HL-60 (cell line): ENCODE measurements around the gene GRM5.

Source experiments
- GABPA ChIP-seq: IDR thresholded peaks from 2 replicates; pipeline ENCODE4 v1.6.1; 2012; ENCODE audit warnings: low read depth
- POLR2AphosphoS5 ChIP-seq: IDR thresholded peaks from 2 replicates; pipeline ENCODE4 v1.6.1; 2012; ENCODE audit warnings: low read depth
- REST ChIP-seq: IDR thresholded peaks from 2 replicates; pipeline ENCODE4 v1.6.1; 2012; ENCODE audit warnings: low read depth; ENCODE audit not compliant: insufficient replicate concordance
- SPI1 ChIP-seq: IDR thresholded peaks from 2 replicates; pipeline ENCODE4 v1.6.1; 2012; ENCODE audit warnings: low read depth, mild to moderate bottlenecking, borderline replicate concordance
- TF ChIP-seq, protein P1 (sequence below): IDR thresholded peaks from one replicate; pipeline ENCODE4 v1.5.1; 2011; ENCODE audit warnings: low read length, control low read depth, inconsistent platforms; ENCODE audit not compliant: insufficient read depth

DNA sequence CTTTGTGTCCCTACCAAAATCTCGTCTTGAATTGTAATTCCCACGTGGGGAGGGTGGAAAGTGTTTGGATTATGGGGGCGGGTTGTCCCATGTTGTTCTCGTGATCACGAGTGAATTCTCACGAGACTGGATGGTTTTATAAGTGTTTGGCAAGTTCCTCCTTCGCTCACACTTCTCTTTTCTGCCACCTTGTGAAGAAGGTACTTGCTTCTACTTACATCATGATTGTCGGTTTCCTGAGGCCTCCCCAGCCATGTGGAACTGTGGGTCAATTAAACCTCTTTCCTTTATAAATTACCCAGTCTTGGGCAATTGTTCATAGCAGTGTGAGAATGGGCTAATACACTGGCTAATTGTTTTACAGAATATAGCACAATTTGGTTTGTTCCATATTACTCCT lies 326.3 kb downstream of the GRM5 start:
- TF ChIP-seq, protein P1, sequence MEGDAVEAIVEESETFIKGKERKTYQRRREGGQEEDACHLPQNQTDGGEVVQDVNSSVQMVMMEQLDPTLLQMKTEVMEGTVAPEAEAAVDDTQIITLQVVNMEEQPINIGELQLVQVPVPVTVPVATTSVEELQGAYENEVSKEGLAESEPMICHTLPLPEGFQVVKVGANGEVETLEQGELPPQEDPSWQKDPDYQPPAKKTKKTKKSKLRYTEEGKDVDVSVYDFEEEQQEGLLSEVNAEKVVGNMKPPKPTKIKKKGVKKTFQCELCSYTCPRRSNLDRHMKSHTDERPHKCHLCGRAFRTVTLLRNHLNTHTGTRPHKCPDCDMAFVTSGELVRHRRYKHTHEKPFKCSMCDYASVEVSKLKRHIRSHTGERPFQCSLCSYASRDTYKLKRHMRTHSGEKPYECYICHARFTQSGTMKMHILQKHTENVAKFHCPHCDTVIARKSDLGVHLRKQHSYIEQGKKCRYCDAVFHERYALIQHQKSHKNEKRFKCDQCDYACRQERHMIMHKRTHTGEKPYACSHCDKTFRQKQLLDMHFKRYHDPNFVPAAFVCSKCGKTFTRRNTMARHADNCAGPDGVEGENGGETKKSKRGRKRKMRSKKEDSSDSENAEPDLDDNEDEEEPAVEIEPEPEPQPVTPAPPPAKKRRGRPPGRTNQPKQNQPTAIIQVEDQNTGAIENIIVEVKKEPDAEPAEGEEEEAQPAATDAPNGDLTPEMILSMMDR: no peak
- no peak for TF ChIP-seq GABPA
- TF ChIP-seq POLR2AphosphoS5: peak; percentile 56; the same call in 1 of the 2 replicates
- no peak for TF ChIP-seq REST
- peak; percentile 91 for TF ChIP-seq SPI1
